ENCODE measurements around the gene ATP4A.

The ATP4A gene

DNA sequence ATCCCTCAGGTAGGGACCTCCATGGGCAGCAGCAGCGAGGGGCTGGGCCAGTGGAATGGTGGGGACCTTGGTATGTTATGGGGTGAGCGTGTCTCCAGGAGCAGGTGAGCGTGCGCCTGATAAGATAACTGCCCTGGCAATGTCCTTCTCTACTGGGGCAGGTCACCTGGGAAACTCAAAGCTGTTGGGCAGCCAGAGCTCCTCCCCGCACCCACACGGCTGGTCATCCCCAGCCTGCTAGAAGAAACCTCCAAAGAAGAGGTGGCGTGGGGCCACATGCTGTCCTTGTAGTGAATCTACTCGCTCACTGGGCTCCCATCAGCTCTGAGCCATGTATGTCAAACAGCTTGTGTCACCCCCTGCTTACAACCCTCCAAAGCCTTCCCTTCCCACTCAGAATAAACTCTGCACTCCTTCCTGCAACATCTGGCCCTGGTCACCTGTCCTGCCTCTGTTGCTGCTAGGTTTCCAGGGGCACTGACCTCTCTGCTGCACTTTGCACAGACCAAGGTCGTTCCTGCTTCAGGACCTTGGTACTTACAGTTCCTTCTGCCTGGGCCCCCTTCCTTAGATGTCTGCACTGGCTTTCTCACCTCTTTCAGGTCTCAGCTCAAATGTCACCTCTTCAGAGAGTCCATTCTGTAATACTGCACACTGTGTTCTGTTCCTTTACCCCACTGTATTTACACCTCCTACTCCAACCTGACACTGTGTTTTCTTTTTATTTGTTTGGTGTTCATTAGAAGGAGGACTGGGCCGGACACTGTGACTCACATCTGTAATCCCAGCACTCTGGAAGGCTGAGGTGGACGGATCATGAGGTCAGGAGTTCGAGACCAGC lies 1.8 kb upstream of the ATP4A start:
- no peak for DNase-seq

DNA sequence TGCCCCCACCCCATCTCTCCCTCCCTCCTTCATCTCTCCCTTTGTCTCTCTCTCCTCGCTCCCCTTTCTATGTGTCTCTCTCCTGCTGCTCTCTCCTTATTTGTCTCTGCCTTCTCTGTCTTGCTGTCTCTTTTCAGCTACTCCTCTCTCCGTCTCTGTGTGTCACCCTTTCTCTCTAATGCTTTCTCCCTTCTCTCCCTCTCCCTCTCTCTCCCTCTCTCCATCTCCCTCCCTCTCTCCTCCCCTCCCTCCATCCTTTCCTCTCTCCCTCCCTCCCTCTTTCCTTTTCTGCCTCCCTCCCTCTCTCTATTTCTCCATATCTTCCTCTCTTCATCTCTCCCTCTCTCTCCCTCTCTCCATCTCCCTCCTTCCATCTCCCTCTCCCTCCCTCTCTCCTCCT lies 682 bp downstream of the ATP4A start:
- no peak for DNase-seq

DNA sequence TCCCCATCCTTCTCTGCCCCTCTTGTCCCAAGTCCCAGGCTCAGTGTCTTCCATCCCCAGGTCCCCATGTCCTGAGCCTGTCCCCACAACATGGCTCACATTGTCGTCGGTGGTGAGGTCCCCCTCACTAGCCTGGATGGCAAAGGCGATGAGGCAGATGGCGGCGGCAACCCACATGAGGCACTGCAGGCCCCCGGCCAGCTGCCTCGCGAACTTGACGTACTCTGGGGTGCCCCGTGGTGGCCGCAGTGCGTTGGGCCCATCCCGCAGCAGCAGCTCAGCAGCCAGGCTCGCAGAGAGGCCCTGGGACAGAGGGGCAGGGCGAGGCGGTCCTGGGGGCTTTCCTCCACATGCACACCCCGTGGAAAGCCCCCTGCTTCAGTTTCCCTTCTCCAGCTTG lies 1.1 kb downstream of the ATP4A start:
- DNase-seq = no peak

DNA sequence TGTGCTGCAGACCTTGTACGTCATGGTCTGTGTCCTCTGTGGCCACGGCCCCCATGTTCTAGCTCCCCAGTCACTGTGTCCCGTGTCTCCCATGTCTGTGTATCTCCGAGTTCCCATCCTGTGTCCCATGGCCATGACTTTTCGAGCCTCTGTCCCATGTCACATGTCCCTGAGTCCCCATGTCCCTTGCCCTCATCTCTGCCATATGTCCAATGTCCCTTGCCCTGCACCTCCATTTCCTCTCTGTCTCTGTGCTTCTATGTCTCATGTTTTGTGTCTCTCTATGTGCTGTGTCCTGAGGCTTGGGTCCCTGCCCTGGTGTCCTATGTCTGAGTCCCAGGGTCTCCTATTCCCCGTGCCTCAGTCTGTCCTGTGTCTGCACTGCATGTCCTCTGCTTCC lies 2.0 kb downstream of the ATP4A start:
- no peak for DNase-seq

DNA sequence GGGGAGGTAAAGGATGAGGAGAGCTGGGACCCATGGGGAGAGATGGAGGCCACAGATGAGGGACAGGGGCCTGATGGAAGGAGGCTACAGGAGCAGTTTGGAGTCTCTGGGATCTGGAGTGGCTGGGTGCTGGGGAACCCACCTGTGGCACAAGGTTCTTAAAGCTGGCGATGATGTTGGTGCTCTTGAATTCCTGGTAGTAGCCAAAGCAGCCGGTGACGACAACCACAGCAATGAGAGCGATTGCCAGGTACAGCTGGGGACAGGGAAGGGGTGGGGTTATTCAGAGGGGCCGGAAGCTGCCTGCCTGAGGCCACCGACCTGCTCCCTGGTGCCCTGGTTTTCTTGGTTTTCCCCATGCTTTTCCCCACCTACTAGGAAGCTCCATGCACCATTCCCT lies 2.8 kb downstream of the ATP4A start:
- DNase-seq = no peak

DNA sequence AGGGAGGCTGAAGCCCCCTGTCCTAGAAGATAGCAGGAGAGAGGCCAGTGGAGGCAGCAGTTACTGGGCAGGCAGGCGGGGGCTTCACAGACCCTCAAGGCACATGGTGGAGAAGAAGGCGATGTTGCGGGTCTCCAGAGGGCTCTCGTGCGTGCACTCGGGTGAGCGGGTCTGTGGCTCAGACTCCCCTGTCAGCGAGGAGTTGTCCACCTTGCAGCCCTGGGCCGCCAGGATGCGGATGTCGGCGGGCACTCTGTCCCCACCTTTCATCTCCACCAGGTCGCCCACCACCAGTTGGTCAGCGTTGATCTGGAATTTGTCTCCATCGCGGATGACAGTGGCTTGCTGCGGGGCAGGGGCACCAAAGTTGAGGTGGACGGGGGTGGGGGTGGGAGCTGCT lies 3.2 kb downstream of the ATP4A start:
- no peak for DNase-seq

DNA sequence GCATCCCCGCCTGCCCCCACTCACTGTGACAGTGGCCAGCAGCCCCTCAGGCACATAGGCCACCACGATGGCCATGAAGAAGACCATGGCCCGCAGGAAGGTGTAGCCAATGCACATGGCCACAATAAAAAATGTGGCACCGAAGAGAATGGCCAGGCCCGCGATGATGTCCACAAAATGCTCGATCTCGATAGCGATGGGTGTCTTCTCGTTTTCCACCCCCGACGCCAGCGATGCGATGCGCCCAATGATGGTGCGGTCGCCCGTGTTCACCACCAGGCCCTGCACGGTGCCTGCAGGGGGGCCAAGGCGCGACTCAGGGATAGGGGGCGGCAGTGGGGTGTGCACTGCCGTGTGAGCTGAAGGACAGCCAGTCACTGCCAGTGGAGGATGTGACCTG lies 3.7 kb downstream of the ATP4A start:
- no peak for DNase-seq

DNA sequence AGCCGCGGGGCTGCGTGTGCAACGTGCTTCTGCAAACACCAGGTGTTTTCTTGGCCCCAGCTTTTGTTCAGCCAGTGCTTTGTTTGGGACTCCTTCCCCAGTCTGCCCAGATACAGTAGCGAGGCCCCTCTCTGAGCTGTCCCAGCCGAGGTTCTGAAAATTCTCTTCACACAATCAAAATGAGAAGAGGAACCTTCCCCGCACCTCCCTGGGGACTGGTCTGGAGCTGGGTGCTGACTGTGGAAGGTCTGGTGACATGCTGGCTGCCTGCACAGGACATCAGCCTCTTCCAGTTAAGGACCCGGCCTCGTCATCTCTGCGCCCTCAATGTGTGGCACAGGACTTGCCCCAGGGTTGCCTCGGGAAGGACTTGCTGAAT lies 4.2 kb downstream of the ATP4A start:
- no peak for DNase-seq

DNA sequence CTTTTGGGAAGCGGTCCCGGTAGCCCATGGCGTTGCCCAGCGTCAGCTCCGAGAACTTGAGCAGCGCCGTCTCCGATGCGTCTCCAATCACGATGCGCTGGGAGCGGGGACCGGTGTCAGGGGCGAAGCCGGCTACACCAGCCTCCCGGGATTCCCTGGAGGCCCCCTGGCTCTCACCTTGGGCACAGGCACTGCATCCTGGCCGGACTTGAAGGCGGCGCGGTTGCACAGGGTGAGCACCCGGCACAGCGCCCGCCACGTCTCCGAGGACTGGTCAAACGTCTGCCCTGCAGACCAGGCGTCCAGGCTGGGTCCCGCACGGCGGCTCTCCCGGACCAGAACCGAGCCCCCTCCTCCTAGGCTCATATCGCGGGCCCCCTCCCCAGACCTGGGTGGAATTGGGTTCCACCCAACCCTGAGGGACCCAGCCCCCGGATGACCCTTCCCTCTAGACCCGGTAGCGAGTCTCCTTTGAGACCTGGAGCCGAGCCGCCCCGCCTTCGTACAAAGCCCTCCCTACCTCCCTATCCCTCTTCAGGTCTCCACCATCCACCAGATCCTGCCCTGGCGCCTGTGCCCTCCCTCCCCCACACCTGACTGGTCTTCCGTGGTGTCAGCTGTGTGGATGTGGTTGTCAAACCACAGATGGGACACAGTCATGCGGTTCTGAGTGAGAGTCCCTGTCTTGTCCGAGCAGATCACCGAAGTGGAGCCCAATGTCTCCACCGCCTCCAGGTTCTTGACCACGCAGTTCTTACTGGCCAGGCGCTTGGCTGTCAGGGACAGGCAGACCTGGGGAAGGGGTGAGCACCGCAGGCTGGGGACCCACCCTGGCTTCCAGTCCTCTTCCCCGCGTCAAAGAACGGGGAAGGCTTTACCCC lies 4.8 kb downstream of the ATP4A start:
- DNase-seq = no peak

DNA sequence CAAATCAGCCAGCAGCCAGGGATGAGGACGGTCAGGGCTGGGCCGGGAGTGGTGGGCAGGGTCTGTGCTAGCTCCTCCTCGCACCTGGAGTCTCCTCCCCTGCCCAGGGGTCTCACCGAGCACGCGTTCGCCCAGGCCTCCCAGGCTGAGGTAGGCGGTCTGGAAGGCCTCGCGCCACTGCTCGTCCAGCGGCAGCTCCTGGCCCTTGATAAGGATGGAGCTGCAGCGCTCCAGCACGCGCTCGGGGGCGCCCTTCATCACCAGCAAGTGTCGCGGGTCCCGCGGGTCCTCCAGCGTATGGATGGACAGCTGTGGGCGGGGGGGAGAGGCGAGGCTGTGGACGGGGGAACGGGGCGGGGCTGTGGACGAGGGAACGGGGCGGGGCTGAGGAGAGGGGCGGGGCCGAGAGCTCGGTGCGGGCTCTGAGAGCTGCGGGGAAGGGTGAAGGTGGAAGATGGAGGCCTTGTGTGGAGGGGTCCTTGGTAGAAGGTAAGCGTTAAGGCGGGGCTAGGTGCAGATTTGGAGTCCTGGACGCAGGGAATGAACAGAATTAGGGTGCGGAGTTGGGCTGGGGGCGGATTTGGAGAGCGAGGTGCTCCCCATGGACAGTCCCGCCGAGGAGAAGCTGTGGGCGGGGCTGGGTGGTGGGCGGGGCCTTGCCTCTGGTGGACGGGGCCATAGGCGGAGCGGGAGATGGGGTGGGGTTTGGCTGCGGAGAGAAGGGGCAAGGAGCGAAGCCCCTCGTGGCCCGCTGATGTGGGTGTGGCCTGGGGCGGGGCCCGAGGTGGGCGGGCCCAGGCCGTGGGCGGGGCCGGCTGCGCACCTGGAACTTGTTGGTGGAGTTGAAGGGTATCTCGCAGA lies 5.7 kb downstream of the ATP4A start:
- peak; percentile 43 to 57 for DNase-seq

DNA sequence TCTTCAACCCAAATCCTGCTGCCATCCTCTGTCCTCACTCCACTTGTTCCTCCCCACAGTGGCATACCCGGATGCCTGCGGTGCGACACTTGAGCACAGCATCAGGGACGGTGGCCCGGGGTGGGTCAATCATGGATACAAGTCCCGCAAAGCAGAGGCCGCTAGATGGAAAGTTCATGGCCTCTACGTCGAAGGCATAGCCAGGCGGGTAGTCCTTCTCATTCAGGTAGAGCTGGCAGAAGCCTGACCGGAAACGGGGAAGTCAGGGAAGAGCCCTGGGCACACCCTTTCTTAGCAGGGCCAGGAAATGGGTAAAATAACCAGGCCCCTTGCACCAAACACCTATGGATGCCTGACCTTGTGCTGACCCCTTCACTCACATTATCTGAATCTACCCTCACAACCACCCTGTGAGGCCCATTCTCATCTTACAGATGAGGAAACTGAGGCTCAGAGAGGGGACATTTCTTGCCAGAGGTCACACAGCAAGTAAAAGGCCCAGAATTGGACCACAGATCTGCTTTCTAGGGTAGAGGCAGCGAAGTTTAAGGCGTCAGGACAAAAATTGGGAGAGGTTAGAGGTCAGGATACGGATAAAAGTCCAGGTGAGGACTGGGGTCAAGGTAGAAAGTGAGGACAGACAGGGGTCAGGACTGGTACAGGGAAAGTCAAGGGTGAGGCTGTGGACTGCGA lies 6.5 kb downstream of the ATP4A start:
- DNase-seq = no peak

DNA sequence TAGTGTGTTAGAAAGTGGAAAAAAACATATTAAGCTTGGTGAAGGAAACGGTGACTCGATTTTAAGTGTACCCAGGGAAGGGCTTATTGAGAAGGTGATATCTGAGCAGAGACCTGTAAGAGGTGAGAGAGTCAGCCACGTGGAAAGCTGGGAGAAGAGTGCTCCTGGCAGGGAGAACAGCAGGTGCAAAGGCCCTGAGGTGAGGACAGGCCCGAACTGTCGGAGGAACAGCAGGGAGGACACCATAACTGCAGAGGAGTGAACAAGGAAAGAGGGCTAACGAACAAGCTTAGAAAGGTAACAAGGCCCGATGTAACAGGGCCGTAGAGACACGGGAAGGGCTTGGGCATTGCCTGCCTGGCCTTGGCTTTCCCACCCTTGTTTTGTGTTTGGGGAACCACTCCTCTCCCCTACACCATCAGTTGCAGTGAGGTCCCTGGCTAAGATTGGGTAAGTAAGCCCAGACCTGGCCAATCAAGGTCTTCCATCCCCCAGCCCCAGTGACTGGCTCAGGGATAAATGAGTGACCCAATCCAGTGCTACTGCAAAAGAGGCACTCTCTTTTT lies 7.3 kb downstream of the ATP4A start:
- no peak for DNase-seq

DNA sequence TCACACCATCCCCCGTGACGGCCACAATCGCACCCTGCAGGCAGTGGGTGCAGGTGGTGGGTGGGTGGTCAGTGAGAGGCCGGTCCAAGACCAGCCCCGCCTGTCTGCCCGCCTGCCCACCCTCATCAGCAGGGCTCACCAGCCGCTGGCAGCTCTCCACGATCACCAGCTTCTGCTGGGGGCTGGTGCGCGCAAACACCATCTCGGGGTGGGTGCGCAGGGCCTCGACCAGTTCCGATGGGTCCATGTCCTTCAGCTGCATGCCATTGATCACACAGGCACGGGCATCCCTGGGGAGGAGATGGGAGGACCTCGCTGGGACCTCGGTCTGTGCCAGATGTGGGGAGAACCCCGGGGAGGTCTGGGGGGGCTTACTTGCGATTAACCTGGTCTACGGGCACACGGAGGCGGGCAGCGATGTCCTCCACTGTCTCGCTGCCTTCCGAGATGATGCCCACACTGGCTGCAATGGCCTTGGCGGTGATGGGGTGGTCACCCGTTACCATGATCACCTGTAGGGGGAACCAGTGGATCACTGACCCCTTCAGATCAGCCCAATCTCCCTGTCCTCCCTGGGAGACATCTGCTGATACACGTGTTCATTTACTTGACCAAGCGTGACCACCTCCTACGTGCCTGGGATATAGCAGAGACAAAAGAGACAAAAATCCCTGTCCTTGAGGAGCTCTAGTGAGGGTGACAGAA lies 8.0 kb downstream of the ATP4A start:
- DNase-seq = no peak

DNA sequence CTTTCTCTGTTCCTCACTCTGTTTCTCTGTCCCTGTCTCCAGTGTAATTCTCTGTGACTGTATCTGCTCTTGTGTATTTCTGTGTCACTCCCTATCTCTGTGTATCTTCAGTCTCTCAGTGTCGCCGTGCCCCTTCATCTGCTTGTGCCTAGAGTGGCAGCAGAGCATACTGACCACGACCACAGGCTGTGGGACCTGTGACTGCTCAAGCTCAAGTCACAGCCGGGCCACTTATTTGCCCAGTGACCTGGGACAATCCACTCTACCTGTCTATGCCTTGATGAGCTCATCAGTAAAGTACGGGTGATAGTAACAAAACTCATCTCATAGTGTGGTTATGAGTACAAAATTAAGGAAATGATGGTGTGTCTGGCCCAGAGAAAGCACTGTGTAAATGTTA lies 9.4 kb downstream of the ATP4A start:
- DNase-seq = no peak

DNA sequence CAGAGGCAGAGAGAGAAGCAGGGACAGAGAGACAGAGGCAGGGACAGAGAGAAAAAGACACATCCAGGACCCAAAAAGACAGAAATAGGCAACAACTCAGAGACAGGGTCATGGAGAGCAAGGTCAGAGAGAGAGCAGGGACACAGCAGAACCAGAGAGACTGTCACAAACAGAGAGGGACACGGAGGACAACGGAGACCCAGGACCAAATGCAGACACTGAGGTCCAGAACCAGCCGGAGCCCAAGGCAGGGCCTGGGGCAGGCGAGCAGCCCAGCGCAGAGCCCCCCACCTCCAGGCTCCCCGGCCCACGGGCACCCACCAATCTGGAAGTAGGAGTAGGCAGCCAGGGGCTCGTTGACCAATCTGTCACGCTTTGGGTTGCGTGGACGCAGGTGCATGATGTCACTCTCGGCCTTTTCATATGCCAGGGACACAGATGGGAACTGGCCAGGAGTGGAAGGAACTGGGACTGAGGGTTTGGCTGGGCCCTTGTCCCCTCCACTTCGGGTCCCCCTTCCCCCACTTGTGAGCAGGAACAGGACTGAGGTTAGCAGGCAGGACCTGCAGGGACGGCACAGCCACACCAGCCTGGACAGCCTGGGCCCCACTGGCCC lies 10.0 kb downstream of the ATP4A start:
- DNase-seq = no peak

DNA sequence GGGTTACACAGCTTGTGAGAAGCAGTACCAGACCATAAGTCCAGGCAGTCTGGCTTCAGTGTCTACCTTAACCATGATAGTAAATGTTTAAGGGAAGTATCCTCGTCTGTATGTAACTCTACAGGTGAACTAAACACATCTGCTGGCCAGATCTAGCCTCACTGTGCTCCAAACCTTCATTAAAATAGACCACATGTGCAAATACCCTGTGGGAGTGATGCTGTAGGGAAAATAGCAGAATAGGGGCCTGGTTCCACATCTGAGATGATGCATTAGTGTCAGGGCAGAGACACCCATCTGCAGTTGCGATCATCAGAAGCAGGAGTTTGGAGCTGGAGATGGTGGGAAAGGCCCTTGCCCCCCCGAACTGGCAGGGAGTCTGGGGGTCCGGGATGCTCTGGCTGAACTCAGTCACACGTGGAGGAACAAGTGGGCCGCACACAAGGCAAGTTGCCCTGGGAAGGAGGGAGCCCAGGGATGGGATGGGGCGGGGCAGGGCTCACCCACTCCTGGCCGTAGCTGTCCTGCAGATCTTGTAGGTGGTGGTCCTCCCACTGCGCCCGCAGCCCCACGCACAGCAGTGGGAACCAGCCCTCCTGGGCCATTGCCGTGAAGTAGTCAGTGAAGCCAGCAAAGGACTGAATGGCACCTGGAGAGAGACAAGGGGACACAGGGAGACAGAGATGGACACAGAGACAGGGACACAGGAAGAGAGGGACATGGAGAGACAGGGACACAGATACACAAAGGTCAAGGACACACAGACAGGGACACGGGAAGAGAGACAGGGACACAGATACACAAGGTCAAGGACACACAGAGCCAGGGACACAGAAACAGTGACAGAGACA lies 10.7 kb downstream of the ATP4A start:
- DNase-seq = no peak

DNA sequence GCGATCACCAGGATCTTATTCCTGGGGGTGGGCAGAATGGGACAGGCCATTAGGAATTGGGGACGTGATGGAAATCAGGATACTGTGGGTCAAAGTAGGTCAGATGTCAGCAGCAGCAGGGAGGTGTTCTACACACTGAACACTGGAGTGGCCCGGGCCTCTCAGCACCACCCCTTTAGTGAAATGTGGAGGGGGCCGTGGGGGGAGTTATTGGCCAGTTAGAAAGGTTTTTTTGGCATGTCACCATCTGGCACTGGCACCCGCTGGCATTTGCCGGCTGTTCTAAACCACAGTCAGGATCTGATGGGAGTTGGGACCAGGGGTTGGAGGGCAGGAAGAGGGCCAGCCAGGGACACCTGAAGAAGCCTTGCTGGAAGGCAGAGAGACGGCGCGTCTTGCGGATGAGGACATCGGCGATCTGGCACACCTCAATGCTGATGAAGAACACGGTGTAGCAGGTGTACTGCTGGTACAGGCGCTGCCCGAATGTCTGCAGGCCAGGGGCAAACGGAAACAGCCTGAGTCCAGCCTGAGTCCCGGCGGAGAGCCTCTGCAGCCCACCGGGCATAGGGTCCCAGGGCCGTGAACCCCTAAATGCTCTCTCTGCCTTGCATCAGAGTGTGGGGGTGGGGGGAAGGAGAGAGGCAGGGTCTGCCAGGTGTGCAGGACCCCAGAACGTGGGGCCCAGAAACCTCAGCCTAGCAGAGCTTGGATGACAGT lies 12.2 kb downstream of the ATP4A start:
- no peak for DNase-seq

DNA sequence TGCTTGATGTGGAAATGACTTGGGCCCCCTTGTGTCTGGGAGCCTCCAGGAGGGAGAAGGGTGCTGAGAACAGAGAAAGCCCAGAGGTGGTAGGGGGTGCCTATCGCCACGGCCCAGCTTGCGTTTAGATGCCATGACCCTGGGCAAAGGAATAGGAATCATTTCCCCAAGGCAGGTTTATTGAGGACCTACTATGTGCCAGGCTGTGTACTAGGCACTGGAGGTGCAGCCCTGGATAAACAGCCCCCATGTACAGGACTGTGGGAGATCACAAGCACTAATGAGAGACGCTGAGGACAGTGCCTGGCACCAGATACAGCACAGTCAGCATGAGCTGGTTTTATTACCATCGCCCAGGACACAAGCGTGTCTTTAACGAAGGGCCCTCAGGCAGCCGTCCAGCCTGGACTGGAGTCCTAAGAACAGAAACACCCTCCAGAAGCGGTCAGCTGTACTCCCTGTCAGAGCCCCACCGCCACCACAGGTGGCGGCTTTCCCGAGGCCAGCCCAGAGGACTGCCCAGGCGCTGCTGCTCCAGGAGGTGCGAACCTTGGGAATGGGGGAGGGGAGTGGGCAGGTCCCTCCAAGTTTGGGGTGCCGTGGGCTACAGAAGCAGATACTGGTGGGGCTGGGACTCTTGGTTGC lies 13.5 kb downstream of the ATP4A start:
- DNase-seq = no peak
